HEK293 (cell line): ENCODE results near the gene KRT17.

Experiments used
- CTCF ChIP-seq: fragments of 450-650 bp; formaldehyde crosslinking; IDR thresholded peaks from 2 replicates; pipeline ENCODE4 v1.5.1; 2016; ENCODE audit warnings: missing biosample characterization, missing genetic modification characterization
- HOXA7 ChIP-seq: sonication (generic); formaldehyde crosslinking; IDR thresholded peaks from 2 replicates; pipeline ENCODE4 v1.8.1; 2022; ENCODE audit warnings: missing genetic modification reagents, borderline replicate concordance
- KLF16 ChIP-seq: fragments of 450-650 bp; formaldehyde crosslinking; IDR thresholded peaks from 2 replicates; pipeline ENCODE4 v1.5.1; 2017; ENCODE audit warnings: missing biosample characterization, missing genetic modification characterization
- PRDM6 ChIP-seq: fragments of 450-650 bp; formaldehyde crosslinking; IDR thresholded peaks from 2 replicates; pipeline ENCODE4 v1.5.1; 2017; ENCODE audit warnings: missing biosample characterization, missing genetic modification characterization
- REST ChIP-seq: fragments of 450-650 bp; formaldehyde crosslinking; IDR thresholded peaks from 2 replicates; pipeline ENCODE4 v1.5.1; 2016; ENCODE audit warnings: missing biosample characterization, missing genetic modification characterization
- ZNF10 ChIP-seq: fragments of 450-650 bp; formaldehyde crosslinking; IDR thresholded peaks from 2 replicates; pipeline ENCODE4 v1.5.1; 2017; ENCODE audit warnings: missing biosample characterization, missing genetic modification characterization
- ZNF555 ChIP-seq: fragments of 450-650 bp; formaldehyde crosslinking; conservative IDR thresholded peaks from 2 replicates; pipeline ENCODE4 v1.5.1; 2017; ENCODE audit warnings: missing biosample characterization, mild to moderate bottlenecking, missing genetic modification characterization, inconsistent platforms
- ZNF560 ChIP-seq: fragments of 450-650 bp; formaldehyde crosslinking; IDR thresholded peaks from 2 replicates; pipeline ENCODE4 v1.5.1; 2017; ENCODE audit warnings: missing biosample characterization, missing genetic modification characterization, borderline replicate concordance
- ZNF580 ChIP-seq: fragments of 450-650 bp; formaldehyde crosslinking; IDR thresholded peaks from 2 replicates; pipeline ENCODE4 v1.5.1; 2016; ENCODE audit warnings: missing biosample characterization, missing genetic modification characterization
- ZNF610 ChIP-seq: fragments of 450-650 bp; formaldehyde crosslinking; IDR thresholded peaks from 2 replicates; pipeline ENCODE4 v1.5.1; 2016; ENCODE audit warnings: missing biosample characterization, missing genetic modification characterization, borderline replicate concordance
- ZNF626 ChIP-seq: fragments of 450-650 bp; sonication (Bioruptor Pico); formaldehyde crosslinking; IDR thresholded peaks from 2 replicates; pipeline ENCODE4 v1.5.1; 2018; ENCODE audit warnings: missing biosample characterization, missing genetic modification characterization, inconsistent platforms
- ZNF660 ChIP-seq: fragments of 450-650 bp; IDR thresholded peaks from 2 replicates; pipeline ENCODE4 v1.5.1; 2018; ENCODE audit warnings: missing biosample characterization, mild to moderate bottlenecking, missing genetic modification characterization

- TF ChIP-seq HOXA7 (CRISPR knock-in tag) (no peak), ZNF10 (tag by site-specific recombination) (no peak), PRDM6 (tag by site-specific recombination) (no peak), ZNF580 (tag by site-specific recombination) (no peak), ZNF660 (no peak), ZNF610 (tag by site-specific recombination) (no peak), ZNF560 (tag by site-specific recombination) (no peak), CTCF (tag by site-specific recombination) (no peak), ZNF626 (tag by site-specific recombination) (no peak), REST (tag by site-specific recombination) (no peak), KLF16 (tag by site-specific recombination) (no peak), ZNF555 (tag by site-specific recombination) (no peak)
Measured at GRCh38 chr17:41664172-41664457, 39.7 kb upstream of the KRT17 start.
